ENCODE measurements around the gene DAZAP2. TPM values are rescaled to one million over a fixed set of nuclear protein-coding genes. Genes with fewer than 3 reads are reported as not detected.

Gene DAZAP2
- total and polyA plus RNA-seq, 2 of the 13 experiments (the other 11 are each of a cell fraction or from before 2014, with no cell fraction given): 64.5 to 222 TPM

- TF ChIP-seq, protein P1, sequence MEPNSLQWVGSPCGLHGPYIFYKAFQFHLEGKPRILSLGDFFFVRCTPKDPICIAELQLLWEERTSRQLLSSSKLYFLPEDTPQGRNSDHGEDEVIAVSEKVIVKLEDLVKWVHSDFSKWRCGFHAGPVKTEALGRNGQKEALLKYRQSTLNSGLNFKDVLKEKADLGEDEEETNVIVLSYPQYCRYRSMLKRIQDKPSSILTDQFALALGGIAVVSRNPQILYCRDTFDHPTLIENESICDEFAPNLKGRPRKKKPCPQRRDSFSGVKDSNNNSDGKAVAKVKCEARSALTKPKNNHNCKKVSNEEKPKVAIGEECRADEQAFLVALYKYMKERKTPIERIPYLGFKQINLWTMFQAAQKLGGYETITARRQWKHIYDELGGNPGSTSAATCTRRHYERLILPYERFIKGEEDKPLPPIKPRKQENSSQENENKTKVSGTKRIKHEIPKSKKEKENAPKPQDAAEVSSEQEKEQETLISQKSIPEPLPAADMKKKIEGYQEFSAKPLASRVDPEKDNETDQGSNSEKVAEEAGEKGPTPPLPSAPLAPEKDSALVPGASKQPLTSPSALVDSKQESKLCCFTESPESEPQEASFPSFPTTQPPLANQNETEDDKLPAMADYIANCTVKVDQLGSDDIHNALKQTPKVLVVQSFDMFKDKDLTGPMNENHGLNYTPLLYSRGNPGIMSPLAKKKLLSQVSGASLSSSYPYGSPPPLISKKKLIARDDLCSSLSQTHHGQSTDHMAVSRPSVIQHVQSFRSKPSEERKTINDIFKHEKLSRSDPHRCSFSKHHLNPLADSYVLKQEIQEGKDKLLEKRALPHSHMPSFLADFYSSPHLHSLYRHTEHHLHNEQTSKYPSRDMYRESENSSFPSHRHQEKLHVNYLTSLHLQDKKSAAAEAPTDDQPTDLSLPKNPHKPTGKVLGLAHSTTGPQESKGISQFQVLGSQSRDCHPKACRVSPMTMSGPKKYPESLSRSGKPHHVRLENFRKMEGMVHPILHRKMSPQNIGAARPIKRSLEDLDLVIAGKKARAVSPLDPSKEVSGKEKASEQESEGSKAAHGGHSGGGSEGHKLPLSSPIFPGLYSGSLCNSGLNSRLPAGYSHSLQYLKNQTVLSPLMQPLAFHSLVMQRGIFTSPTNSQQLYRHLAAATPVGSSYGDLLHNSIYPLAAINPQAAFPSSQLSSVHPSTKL (CRISPR knock-in tag; IDR thresholded peaks at IDR 0.05): peak; percentile 55; the same call in 1 of the 2 replicates
- TF ChIP-seq HDAC1 (CRISPR knock-in tag; IDR thresholded peaks at IDR 0.05): 0 out of 2 replicates have a peak, but pooled peaks have one; percentile 48
- no peak for TF ChIP-seq SOX13 (IDR thresholded peaks at IDR 0.05)
- TF ChIP-seq SOX13 (CRISPR knock-in tag; conservative IDR thresholded peaks at IDR 0.05 in 1 of 2, IDR thresholded peaks at IDR 0.05 in 1 of 2): peak in 1 of 2 experiments; percentile 52; a peak in 2 of 4 replicates
- peak; percentile 19; the same call in 1 of the 2 replicates for TF ChIP-seq FOSL2 (CRISPR knock-in tag; IDR thresholded peaks at IDR 0.05)
- TF ChIP-seq, protein P2, sequence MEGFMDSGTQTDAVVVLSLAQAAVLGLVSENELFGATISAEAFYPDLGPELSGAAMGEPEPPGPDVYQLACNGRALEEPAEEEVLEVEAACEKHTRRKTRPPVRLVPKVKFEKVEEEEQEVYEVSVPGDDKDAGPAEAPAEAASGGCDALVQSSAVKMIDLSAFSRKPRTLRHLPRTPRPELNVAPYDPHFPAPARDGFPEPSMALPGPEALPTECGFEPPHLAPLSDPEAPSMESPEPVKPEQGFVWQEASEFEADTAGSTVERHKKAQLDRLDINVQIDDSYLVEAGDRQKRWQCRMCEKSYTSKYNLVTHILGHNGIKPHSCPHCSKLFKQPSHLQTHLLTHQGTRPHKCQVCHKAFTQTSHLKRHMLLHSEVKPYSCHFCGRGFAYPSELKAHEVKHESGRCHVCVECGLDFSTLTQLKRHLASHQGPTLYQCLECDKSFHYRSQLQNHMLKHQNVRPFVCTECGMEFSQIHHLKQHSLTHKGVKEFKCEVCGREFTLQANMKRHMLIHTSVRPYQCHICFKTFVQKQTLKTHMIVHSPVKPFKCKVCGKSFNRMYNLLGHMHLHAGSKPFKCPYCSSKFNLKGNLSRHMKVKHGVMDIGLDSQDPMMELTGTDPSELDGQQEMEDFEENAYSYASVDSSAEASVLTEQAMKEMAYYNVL (CRISPR knock-in tag; IDR thresholded peaks at IDR 0.05; ENCODE audit: borderline replicate concordance): no peak; the same call in 1 of the 2 replicates
- no peak for TF ChIP-seq MAZ (IDR thresholded peaks at IDR 0.05; ENCODE audit: borderline replicate concordance, low read depth, low read length)
- no peak for TF ChIP-seq MAZ (CRISPR knock-in tag; IDR thresholded peaks at IDR 0.05; ENCODE audit: low read depth)
- peak; percentile 67; the same call in 1 of the 2 replicates for TF ChIP-seq CEBPG (CRISPR knock-in tag; IDR thresholded peaks at IDR 0.05)
These were observed 39.9 kb upstream of the DAZAP2 start (continued) for GRCh38 chr12:51198568-51199365.

Data from HepG2 (cell line).